HUES64 (cell line): ENCODE data around the gene GORASP2. TPM values are rescaled to one million over a fixed set of nuclear protein-coding genes. Genes with fewer than 3 reads are reported as not detected.

ENCODE experiments used
- H3K27ac ChIP-seq: 2 replicates; pipeline ENCODE4 v1.7.0; 2013; ENCODE audit warnings: low read depth, low read length, inconsistent platforms
- H3K27me3 ChIP-seq: 2 replicates; pipeline ENCODE4 v1.6.1; 2013; ENCODE audit warnings: mild to moderate bottlenecking, low read length; ENCODE audit not compliant: insufficient read depth
- H3K36me3 ChIP-seq: 2 replicates; pipeline ENCODE4 v1.6.1; 2013; ENCODE audit warnings: mild to moderate bottlenecking, low read length; ENCODE audit not compliant: insufficient read depth
- H3K4me1 ChIP-seq: 2 replicates; pipeline ENCODE4 v1.6.1; 2013; ENCODE audit warnings: mild to moderate bottlenecking, low read length, moderate library complexity; ENCODE audit not compliant: insufficient read depth
- H3K4me3 ChIP-seq: 2 replicates; pipeline ENCODE4 v1.5.1; 2013; ENCODE audit warnings: mild to moderate bottlenecking, low read length, moderate library complexity
- H3K9ac ChIP-seq: 2 replicates; pipeline ENCODE4 v1.6.1; 2013; ENCODE audit warnings: mild to moderate bottlenecking, low read depth, low read length
- H3K9me3 ChIP-seq: 2 replicates; pipeline ENCODE4 v1.6.1; 2013; ENCODE audit warnings: low read depth, low read length; ENCODE audit not compliant: insufficient read depth
- WGBS: fragments of 150-250, 120-280 bp; methylation state at CpG from one replicate; pipeline ENCODE4 v1.1.7; 2013; ENCODE audit warnings: missing lambda C conversion rate; 5-methylcytosine and 5-hydroxymethylcytosine counted together
- polyA plus RNA-seq, 2 experiments: library from polyadenylated mRNA; stranded (reverse); fragments of 50-300 nt; gene quantifications; one replicate each; pipeline ENCODE4 v1.2.3, GENCODE V29; 2013

The GORASP2 gene
- polyA plus RNA-seq (2013, experiment 1 of 2) = 68.1 TPM
- 77.3 TPM for polyA plus RNA-seq (2013, experiment 2 of 2)

GRCh38 chr2:170928824-170929685 is at the start of gene GORASP2:
Gene GORASP2, plus strand, starts transcription at chr2:170929253. Its CDS starts 88 bp downstream, at chr2:170929341.
- peaks cover 18% of the 10 kb centered on the region for H3K9me3 ChIP-seq
- peaks cover 17% of the 10 kb centered on the region for H3K4me1 ChIP-seq
- H3K36me3 ChIP-seq = peaks cover 8% of the 10 kb centered on the region
- no peaks in the 10 kb centered on the region for H3K27me3 ChIP-seq
- H3K27ac ChIP-seq = peak within 1 kb of the TSS; percentile 92
- H3K4me3 ChIP-seq = peak within 1 kb of the TSS; percentile 86
- under 1% methylated on average over 95 of the region's 95 CpGs for WGBS
- H3K9ac ChIP-seq = peak within 1 kb of the TSS; percentile 96

GRCh38 chr2:170881840-170882239 is 47.2 kb upstream of the GORASP2 start:
- 83% methylated on average over 3 of the region's 3 CpGs for WGBS
- Histone ChIP-seq H3K27me3 (no peaks in the 10 kb centered on the region), H3K9ac (no peak overlapping the region), H3K4me3 (no peak overlapping the region), H3K4me1 (no peaks in the 10 kb centered on the region), H3K36me3 (no peaks in the 10 kb centered on the region), H3K27ac (no peak overlapping the region), H3K9me3 (no peaks in the 10 kb centered on the region)

GRCh38 chr2:170882758-170883157 is 46.3 kb upstream of the GORASP2 start:
- Histone ChIP-seq H3K27ac (no peak overlapping the region), H3K9me3 (no peaks in the 10 kb centered on the region), H3K4me1 (no peaks in the 10 kb centered on the region), H3K27me3 (no peaks in the 10 kb centered on the region), H3K9ac (no peak overlapping the region), H3K36me3 (no peaks in the 10 kb centered on the region), H3K4me3 (no peak overlapping the region)
- WGBS = 93% methylated on average over 2 of the region's 2 CpGs

GRCh38 chr2:170883683-170884082 is 45.4 kb upstream of the GORASP2 start:
- Histone ChIP-seq H3K27ac (no peak overlapping the region), H3K36me3 (no peaks in the 10 kb centered on the region), H3K9me3 (no peaks in the 10 kb centered on the region), H3K9ac (no peak overlapping the region), H3K4me1 (no peaks in the 10 kb centered on the region), H3K27me3 (no peaks in the 10 kb centered on the region), H3K4me3 (no peak overlapping the region)
- 89% methylated on average over 2 of the region's 2 CpGs for WGBS

GRCh38 chr2:170885130-170885791 is 43.8 kb upstream of the GORASP2 start:
- 89% methylated on average over 5 of the region's 5 CpGs for WGBS

GRCh38 chr2:170886386-170886785 is 42.7 kb upstream of the GORASP2 start:
- Histone ChIP-seq H3K4me3 (no peak overlapping the region), H3K27ac (no peak overlapping the region), H3K9ac (no peak overlapping the region), H3K36me3 (no peaks in the 10 kb centered on the region), H3K4me1 (0 out of 2 replicates have a peak, but pooled peaks cover 4% of the 10 kb centered on the region), H3K9me3 (no peaks in the 10 kb centered on the region), H3K27me3 (no peaks in the 10 kb centered on the region)
- 91% methylated on average over 1 of the region's 1 CpG for WGBS

More at GRCh38 chr2:170885130-170885791, 43.8 kb upstream of the GORASP2 start:
- H3K27ac ChIP-seq = no peak overlapping the region
- H3K4me3 ChIP-seq = no peak overlapping the region
- H3K9me3 ChIP-seq = no peaks in the 10 kb centered on the region
- H3K36me3 ChIP-seq = no peaks in the 10 kb centered on the region
- no peaks in the 10 kb centered on the region for H3K27me3 ChIP-seq
- H3K4me1 ChIP-seq = 0 out of 2 replicates have a peak, but pooled peaks cover 4% of the 10 kb centered on the region
- no peak overlapping the region for H3K9ac ChIP-seq

- Histone ChIP-seq H3K27ac (no peak overlapping the region), H3K27me3 (no peaks in the 10 kb centered on the region), H3K4me3 (no peak overlapping the region), H3K4me1 (0 out of 2 replicates have a peak, but pooled peaks cover 4% of the 10 kb centered on the region), H3K36me3 (no peaks in the 10 kb centered on the region), H3K9ac (no peak overlapping the region), H3K9me3 (no peaks in the 10 kb centered on the region)
Observed at GRCh38 chr2:170887496-170887895, 41.6 kb upstream of the GORASP2 start.

- 94% methylated on average over 2 of the region's 3 CpGs for WGBS
Observed at GRCh38 chr2:170887896-170888295, 41.2 kb upstream of the GORASP2 start.

GRCh38 chr2:170891893-170892292 is 37.2 kb upstream of the GORASP2 start:
- H3K36me3 ChIP-seq = no peaks in the 10 kb centered on the region
- 0 out of 2 replicates have a peak, but pooled peaks cover 4% of the 10 kb centered on the region for H3K4me1 ChIP-seq
- no peak overlapping the region for H3K9ac ChIP-seq
- no peak overlapping the region for H3K27ac ChIP-seq
- no peaks in the 10 kb centered on the region for H3K9me3 ChIP-seq
- WGBS = 91% methylated on average over 4 of the region's 4 CpGs
- H3K4me3 ChIP-seq = no peak overlapping the region
- no peaks in the 10 kb centered on the region for H3K27me3 ChIP-seq

More at GRCh38 chr2:170887896-170888295, 41.2 kb upstream of the GORASP2 start:
- Histone ChIP-seq H3K9ac (no peak overlapping the region), H3K9me3 (no peaks in the 10 kb centered on the region), H3K4me1 (0 out of 2 replicates have a peak, but pooled peaks cover 4% of the 10 kb centered on the region), H3K27ac (no peak overlapping the region), H3K27me3 (no peaks in the 10 kb centered on the region), H3K4me3 (no peak overlapping the region), H3K36me3 (no peaks in the 10 kb centered on the region)

- H3K27ac ChIP-seq = no peak overlapping the region
- 0 out of 2 replicates have a peak, but pooled peaks cover 4% of the 10 kb centered on the region for H3K4me1 ChIP-seq
- WGBS = 89% methylated on average over 8 of the region's 9 CpGs
- H3K36me3 ChIP-seq = no peaks in the 10 kb centered on the region
- no peaks in the 10 kb centered on the region for H3K9me3 ChIP-seq
- H3K4me3 ChIP-seq = no peak overlapping the region
- H3K9ac ChIP-seq = no peak overlapping the region
- no peaks in the 10 kb centered on the region for H3K27me3 ChIP-seq
Observed at GRCh38 chr2:170892391-170892951, 36.6 kb upstream of the GORASP2 start.
